Stimulated activated CD4-positive, alpha-beta T cell treated with anti-CD3 and anti-CD28 coated beads, Interleukin-15, amount 100 ng/mL, for 1 hour (primary cell): Measurements from ENCODE around the gene CFL1.
A peak's percentile ranks its signal among the peaks of the same experiment; 100 is the strongest.
"Not testable (repeated sequence)": the region's sequence is repeated elsewhere in the genome, so short reads cannot be mapped to it uniquely, and the experiment has no call there.

Source experiments
- DNase-seq, 2 donors: peaks; one replicate each; pipeline ENCODE4 v3.0.0-alpha.2; 2020; ENCODE audit warnings: low read depth in 1 of 2, low spot score in 1 of 2

CFL1 gene

DNA sequence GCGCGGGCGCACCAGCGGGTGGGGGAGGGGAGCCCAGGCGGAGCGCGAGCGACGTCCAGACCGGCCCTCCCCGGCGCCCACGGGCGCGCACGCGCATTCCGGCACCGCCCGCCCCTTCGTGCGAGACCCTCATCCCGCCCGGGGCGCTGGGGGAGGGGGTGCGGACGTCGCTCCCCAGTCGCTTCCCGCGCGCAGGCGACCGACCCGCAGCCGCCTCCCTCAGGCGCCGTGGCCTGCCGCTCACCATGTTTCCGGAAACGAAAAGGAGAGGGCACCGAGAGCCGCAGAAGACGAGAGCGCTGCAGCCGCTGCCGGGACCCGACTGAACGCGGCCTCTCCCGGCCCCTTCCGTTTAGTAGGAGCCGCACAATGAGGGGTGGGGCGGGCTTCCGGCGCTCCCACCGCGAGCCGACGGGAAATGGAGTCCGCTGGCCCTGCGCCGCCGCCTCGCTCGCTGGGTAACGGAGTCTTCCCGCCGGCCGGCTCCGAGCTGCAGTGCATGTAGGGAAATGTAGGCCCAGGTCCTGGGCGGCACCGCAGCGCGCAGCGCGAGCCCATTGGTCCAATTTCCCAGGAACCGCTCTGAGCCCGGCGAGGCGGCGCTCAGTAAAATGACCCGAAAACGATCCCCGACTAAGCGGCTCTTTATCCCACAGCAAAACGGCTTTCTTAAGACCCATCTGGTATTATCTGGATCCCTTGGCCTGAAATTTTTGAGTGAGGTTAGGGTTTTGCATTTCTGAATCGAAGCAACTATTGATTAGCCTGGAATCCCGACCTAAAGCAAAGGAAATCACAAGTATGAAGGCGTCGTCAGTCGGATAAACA is at the start of gene CFL1:
Gene CFL1, minus strand, starts transcription at position 328 of the 828 bp plus-strand sequence. Its CDS starts 81 bp downstream, at position 247.
- DNase-seq: peak; percentile 93 to 96

DNA sequence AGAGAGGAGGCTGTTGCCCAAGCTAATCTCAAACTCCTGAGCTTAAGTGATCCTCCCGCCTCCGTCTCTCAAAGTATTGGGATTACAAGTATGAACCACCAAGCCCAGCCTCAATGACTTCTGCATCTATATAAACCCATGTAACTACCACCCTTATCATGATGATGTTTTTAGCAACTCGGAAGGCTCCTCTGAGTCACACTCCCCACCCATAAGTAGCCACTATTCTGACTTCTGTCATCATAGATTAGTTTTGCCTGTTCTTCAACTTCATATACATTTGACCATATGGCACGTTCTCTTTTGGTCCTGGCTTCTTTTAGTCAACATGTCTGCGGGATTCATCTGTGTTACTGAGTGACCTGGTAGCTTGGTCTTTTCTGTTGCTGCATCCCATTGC is 48.6 kb upstream of the CFL1 start:
- DNase-seq: no peak

DNA sequence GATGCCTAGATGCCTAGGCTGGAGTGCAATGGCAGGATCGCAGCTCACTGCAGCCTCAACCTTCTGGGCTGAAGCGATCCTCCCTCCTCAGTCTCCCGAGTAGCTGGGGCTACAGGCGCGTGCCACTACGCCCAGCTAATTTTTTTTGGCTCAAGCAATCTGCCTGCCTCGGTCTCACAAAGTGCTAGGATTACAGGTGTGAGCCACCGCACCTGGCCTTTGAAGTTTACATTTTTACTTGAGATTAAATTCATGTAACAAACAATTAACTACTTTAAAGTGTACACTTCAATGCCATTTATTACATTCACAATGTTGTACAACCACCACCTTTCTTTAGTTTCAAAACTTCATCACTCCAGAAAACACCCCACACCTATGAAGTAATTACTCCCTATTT is 45.7 kb upstream of the CFL1 start:
- DNase-seq: no peak

DNA sequence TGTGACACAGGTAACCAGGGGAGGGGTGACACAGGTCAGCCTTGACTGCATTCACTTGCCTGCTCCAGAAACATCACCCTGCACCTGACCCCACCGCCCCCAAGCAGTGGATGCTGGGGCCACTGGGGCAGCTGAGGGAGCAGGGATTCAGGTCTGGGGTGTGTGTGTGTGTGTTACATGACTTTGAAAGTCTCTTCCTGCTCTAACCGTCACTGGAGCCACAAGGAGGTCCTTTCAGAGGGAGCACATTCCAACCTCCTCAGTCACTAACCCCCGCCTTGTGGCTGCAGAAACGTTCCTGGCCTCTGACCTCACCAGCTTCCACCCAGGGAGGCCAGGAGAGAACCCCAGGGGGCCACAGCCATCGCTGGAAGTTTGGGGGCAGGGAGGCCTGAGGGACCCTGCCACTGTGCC is 45.1 kb upstream of the CFL1 start:
- no peak for DNase-seq

DNA sequence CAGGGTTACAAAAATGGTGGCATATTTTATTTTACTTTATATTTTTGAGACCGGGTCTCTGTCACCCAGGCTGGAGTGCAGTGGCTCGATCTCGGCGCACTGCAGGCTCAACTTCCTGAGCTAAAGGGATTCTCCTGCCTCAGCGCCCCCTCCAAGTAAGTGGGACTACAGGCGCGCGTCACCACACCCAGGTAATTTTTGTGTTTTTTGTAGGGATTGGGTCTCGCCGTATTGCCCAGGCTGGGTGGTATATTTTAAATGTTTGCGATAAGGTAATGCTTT is 42.9 kb upstream of the CFL1 start:
- no peak for DNase-seq

DNA sequence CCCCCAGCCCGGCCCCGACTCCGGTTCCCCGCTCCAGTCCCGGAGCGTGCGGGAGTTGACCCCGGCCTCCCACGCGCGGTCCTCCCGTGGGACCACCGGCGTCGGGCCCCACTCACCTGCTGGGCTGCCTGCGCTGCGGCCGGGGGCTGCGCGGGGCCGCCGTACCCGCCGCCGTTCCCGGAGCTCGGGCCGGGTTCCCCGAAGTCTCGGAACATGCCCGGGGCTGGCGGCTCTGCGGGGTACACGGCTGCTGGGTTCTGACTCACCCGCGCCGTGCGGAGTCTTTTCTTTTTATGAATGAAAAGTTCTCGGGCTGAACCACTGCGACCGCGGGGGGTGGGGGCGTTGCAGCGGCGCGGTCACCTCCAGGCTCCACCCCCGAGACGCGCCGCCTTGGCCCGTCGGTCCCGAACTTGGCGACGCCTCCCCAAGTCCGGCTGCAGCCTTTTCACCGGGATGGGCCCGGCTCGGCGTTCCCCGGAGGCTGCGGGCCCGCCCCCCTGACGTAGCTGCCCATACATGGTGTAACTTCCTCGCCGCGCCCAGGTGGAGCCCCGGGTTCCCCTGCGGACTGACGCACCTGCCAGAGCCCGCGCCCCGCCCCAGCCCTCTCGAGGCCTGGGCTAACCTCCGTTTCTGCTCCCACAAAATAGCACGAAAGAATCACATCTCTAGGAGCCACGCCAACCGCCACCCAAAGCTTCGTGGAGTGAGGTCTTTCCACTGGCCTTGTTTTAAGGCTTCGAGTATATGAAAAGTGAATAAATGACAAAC is 42.3 kb upstream of the CFL1 start, which contains the start of gene FOSL1:
Gene FOSL1, minus strand, starts transcription at position 264 of the 774 bp plus-strand sequence. Its CDS starts 49 bp downstream, at position 215.
- DNase-seq: peak; percentile 85 to 89

DNA sequence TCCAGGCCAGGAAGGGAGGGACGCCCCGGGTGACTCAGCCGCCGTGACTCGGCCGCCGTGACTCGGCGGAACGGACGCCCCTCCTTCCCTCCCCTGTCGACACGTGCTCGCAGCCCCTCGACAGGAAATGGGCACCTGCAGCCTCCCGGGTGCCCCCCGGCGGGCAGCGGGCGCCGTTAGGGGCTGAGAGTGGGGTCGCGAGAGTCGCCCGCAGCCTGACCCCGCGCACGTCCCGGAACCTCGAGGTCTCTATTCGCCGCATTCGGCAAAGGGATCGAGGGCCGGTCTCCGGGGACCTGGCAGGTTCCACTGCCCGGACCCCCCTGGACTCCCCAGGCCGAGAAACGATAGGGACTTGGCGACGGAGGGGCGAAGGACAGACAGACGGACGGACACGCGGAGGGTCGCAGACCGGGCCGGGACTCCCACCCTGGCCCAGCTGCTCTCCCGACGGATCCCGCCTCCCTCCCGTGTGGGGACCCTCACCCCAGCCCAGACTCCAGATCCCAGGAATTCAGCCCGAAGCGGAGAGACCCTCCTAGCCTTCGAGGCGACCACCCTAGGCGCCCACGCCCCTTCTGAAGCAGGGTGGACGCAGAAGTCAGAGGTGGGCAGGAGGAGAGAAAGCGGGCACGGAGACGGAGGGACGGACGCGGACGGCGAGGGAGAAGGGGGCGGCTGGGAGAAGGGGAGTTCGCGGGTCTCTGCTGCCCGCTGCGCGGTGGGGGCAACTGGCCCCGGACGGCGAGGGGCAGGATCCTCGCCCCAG is 41.6 kb upstream of the CFL1 start:
- peak in 1 of 2 donors; percentile 73 for DNase-seq

DNA sequence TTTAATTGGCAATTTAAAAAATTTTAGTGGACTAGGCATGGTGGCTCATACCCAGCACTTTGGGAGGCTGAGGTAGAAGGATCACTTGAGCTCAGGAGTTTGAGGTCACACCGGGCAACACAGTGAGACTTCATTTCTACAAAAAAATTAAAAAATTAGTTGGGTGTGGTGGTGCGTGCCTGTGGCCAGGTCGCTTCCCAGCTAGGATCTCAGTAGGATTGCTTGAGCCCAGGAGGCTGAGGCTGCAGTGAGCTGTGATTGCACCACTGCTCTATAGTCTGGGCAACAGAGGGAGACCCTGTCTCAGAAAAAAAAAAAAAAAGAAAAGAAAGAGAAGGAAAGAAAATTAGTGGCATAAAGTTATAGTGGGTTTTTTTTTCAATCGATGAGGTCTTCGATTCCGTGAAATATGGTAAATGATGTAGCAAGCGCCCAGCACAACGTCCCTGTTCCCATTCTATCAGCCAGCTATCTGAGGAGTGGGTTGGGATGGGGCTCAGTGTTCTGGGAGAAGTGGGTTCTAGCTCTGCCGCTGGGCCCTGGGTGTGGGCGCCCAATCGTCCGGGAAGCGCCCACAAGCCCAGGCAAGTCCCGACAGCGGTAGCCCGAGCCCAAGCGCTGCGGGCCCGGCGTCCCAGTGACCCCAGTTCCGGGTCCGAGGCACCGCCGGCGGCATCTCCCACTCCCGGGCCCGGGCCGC is 40.8 kb upstream of the CFL1 start:
- DNase-seq: no peak

DNA sequence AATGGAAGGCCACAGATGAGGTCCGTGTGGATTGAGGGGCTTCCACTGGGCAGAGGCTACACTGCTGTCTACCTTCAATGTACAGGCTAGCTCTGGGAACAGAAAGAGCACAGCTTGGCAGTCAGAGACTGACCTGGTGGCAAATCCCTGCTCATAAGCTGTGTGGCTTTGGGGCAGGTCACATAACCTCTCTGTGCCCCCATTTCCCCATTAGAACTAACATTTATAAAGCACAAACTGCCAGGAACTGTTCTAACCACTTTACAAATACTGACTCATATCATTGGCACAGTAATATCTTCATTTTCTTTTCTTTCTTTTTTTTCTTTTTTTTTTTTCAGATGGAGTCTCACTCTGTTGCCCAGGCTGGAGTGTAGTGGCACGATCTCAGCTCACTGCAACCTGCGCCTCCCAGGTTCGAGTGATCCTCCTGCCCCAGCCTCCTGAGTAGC is 39.1 kb upstream of the CFL1 start:
- DNase-seq: no peak

DNA sequence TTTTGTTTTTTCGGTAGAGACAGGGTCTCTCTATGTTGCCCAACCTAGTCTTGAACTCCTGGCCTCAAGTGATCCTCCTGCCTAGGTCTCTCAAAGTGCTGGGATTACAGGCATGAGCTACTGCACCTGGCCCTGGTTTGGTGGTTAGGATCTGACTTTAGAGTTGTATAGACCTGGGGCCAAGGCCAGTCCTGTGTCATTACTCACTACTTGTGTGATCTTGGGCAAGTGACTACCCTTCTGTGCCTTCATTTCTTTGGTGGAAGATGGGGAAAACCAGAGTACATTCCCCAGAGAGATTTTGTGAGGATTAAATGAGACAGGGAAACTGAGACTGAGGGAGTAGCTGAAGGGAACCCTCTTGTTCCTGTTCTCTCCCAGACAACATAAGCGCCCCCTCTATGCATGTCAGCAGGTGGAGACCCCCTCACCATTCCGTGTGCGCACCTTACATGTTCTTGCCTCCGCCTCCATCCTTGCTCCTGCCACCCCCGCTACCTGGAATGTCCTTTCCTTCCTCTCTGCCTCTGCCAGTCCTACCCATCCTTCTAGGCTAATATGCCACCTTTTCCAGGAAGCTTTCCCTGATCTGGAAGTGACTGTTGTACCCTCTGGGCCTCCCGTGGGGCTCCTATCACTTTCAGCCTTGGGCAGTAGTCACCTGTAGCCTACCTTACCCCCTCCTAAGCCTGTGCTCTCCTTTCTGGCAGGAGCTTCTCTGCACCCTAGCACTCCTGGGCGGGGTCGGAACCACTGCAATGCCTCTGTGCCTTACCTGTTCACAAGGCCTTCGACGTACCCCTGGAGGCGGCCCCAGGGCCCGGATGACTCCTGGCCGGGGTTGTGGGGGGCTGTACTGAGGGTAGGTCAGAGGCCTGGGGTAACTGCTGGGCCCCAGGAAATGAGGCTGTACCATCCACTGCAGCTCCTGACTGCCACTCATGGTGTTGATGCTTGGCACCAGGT is 38.3 kb upstream of the CFL1 start:
- DNase-seq: no peak

DNA sequence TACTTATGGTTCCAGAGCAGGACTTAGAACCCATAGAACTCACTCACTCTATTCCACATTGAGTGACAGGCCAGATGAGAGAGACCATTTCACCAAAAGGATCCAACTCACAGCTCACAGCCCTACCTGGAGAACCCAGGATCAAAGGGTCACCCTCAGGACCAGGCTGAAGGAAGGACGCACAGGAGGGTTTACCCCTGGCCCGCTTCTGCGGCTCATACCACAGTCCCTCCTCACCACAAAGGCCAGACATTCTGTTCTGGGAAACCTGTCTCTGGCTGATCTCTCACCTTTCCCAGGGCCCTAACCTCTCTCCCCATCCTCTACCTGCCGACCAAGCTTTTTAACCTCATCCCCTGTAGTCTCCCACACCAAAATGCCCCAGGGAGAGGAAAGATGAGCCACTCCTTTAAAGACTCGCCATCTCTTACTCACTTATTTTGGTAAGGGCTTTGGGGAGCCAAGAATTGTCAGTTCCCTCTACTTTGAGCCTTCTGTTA is 37.6 kb upstream of the CFL1 start:
- no peak for DNase-seq

DNA sequence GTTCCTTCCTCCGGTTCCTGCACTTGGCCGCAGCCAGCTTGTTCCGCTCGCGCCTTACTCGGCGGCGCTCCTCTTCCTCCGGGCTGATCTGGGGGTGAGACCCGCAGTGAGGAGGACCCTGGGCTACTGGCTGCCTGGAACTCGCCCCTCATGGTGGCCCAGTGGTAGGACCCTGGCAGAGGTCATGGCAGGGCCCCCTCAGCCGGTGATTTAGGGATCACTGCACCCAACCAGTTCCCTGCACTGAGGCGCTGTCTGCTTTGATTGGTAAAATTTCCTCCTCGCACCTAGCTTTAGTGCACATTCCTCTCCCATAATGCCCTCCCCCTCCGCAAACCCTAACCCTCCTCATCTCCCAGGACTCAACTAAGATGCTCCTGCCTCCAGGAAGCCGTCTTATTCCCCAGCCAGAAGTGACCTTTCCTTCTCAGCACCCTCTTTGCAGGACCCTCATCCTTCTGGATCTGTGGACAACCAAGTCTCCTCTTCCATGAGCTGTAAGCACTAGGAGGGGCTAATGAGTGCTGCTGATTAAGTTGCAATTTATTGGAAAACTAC is 36.1 kb upstream of the CFL1 start:
- no peak for DNase-seq

DNA sequence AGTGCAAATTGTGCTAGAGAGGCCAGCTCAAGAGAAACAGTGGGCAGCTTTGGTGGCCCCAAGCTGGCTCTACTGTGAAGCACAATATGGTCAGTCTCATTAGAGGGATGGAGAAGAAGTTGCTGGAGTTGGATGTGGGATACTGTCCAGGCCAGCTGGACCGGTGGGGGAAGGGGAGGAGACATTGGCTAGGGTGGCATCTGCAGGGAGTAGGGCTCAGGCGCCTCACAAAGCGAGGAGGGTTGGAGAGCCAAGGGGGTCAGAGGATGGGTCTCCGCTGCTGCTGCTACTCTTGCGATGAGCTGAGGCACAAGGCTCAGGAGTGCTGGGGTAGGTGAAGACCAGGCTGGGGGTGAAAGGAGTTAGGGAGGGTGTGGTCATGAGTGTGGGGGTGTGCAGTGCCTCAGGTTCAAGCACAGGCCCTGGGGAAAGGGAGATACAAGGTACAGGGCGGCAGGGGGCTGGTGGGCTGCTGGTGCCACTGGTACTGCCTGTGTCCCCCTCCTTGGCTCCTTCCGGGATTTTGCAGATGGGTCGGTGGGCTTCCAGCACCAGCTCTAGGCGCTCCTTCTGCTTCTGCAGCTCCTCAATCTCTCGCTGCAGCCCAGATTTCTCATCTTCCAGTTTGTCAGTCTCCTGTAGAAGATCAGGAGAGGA is 34.8 kb upstream of the CFL1 start:
- no peak for DNase-seq

DNA sequence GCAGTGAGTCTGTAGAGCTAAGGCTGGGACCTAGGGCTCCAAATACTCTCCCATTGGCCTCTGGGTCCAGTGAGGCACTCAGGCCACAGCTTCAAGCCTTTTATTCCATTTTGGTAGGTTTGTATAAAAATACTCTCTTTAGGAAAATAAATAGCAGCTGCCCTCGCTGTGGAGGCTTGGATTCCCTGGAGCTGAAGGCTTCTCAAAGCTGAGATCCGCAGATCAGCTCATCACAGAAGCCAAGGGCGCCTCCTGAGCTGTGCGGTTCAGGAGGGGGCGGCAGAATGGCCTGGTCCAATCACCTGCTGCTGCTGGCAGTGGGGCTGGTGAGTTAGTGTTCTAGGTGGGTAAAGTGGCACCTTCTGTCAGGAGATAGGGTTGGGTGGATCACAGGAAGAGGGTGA is 34.2 kb upstream of the CFL1 start:
- not testable (repeated sequence) for DNase-seq

DNA sequence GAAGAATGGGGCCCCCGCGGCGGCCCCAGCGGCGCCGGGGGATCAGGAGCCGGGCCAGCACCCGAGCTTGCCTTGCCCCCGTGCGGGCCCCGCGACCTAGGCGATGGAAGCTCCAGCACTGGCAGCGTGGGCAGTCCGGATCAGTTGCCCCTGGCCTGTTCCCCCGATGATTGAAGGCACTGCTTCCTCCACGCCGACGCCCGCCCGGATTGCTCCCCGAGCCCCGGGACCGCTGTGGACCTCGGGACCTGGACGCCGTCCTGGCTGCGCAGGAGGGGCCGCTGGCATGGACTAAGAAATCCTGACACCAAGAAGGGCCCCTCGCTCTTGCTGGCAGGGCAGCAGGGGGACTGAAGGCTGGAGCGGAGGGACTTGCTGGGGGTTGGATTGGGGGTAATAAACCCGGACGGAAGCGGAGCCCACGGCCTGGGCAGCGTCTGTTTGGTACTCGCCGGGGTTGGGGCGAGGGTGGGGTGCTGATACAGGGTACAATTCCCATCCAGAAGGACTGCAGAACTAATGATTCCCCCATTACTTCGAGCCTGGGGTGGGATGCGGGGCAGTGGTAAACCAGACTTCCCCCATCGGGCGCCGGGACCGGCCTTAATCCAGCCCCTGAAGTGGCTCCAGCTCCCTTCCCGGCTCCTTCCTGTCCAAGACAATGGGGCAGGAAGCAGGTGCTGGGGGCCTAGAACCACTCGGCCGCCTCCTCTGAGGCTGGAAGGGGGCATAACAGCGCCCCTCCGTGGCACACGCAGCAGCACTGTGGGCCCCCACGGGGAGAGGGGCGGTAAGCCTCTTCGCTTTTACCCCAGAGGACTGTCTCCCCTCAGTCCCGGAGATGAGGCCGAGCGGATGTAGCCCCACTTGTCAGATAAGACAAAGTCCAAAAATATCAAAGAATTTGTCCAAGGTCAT is 33.5 kb upstream of the CFL1 start:
- peak in 1 of 2 donors; percentile 55 for DNase-seq

DNA sequence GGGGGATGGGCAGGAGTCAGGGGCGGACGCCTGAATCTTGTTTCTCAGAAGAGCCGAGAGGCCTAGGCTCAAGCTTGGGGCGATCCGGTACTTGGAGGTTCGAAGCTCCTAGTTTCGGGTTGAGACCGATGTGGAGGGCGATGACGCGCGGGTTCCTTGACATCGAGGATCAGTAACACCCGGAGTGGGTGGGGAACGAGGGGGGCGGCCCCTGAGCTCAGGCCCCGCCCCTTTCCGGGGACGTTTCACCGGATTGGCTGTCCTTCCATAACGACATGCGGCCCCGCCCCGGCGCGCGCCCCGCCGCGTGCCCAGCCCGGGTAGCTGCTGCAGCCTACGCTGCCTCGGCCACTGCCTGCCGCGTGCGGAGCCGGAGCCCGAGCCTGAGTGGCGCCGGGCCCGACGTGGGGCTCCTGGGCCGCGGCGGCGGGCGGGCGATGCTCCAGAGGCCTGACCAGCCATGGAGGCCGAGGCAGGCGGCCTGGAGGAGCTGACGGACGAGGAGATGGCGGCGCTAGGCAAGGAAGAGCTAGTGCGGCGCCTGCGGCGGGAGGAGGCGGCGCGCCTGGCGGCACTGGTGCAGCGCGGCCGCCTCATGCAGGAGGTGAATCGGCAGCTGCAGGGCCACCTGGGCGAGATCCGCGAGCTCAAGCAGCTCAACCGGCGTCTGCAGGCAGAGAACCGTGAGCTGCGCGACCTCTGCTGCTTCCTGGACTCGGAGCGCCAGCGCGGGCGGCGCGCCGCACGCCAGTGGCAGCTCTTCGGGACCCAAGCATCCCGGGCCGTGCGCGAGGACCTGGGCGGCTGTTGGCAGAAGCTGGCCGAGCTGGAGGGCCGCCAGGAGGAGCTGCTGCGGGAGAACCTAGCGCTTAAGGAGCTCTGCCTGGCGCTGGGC is 32.6 kb upstream of the CFL1 start, which contains the start of gene CCDC85B:
Gene CCDC85B, plus strand, starts transcription at position 350 of the 895 bp plus-strand sequence. Its CDS starts 111 bp downstream, at position 461.
- peak; percentile 98 to 99 for DNase-seq
